Keratinocyte (primary cell): ENCODE results near the gene FARSB.

ENCODE experiments used
- EZH2 ChIP-seq: IDR thresholded peaks from one replicate; pipeline ENCODE4 v1.6.1; 2012; ENCODE audit warnings: inconsistent platforms, mild to moderate bottlenecking, low read length, moderate library complexity
- TF ChIP-seq, protein P1 (sequence below), 3 experiments: IDR thresholded peaks in 1 of 3; conservative IDR thresholded peaks in 1 of 3; optimal IDR thresholded peaks in 1 of 3; 2 replicates in 2 of 3; 3 replicates in 1 of 3; pipeline versions ENCODE3 to v1.5.1; 2011; ENCODE audit warnings: low read length in 3 of 3, mild to moderate bottlenecking in 3 of 3, moderate library complexity in 2 of 3, control low read depth in 1 of 3, inconsistent platforms in 1 of 3; ENCODE audit not compliant: insufficient read depth in 2 of 3; ENCODE audit errors: extremely low read depth in 1 of 3

DNA sequence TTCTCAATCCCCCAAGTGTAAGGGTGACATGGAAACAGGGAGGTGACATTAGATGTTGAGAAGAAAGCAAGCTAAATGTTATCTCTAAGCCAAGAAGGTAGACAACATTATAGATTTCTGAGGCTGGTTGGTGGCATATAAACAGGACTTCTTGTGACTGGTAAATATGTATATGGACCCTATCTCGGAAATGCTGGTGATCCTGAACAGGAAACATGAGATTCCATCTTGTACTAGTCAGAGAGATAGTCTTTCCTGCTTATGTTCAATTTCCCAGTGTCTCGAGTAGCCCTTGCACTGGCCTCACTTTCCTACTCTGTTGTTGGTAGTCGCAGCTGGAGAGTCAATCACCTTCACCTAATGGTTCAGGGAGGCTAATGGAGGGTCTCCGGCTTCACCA, 42.4 kb upstream of the FARSB start:
- TF ChIP-seq, protein P1, sequence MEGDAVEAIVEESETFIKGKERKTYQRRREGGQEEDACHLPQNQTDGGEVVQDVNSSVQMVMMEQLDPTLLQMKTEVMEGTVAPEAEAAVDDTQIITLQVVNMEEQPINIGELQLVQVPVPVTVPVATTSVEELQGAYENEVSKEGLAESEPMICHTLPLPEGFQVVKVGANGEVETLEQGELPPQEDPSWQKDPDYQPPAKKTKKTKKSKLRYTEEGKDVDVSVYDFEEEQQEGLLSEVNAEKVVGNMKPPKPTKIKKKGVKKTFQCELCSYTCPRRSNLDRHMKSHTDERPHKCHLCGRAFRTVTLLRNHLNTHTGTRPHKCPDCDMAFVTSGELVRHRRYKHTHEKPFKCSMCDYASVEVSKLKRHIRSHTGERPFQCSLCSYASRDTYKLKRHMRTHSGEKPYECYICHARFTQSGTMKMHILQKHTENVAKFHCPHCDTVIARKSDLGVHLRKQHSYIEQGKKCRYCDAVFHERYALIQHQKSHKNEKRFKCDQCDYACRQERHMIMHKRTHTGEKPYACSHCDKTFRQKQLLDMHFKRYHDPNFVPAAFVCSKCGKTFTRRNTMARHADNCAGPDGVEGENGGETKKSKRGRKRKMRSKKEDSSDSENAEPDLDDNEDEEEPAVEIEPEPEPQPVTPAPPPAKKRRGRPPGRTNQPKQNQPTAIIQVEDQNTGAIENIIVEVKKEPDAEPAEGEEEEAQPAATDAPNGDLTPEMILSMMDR (optimal IDR thresholded peaks at IDR 0.05 in 1 of 3, IDR thresholded peaks at IDR 0.05 in 1 of 3, conservative IDR thresholded peaks at IDR 0.05 in 1 of 3; ENCODE audit: extremely low read depth in 1 of 3, insufficient read depth in 2 of 3, low read length in 3 of 3), result no peak
- no peak for TF ChIP-seq EZH2
